KBM-7 (cell line): Measurements from ENCODE around the gene GDF15.
"Not testable (repeated sequence)": the region's sequence is repeated elsewhere in the genome, so short reads cannot be mapped to it uniquely, and the experiment has no call there.

ENCODE experiments used
- DNase-seq: peaks from one replicate; pipeline ENCODE4 v3.0.0-alpha.2; 2015
- in situ Hi-C: fragments of 300-500 bp; cut with MboI; formaldehyde crosslinking; loops from 2 replicates; pipeline ENCODE4 v1.14.3; 2020; ENCODE audit warnings: low sequenced_read_pairs, low pct_unique_long_range_greater_than_20kb, mixed read lengths

Gene GDF15

DNA sequence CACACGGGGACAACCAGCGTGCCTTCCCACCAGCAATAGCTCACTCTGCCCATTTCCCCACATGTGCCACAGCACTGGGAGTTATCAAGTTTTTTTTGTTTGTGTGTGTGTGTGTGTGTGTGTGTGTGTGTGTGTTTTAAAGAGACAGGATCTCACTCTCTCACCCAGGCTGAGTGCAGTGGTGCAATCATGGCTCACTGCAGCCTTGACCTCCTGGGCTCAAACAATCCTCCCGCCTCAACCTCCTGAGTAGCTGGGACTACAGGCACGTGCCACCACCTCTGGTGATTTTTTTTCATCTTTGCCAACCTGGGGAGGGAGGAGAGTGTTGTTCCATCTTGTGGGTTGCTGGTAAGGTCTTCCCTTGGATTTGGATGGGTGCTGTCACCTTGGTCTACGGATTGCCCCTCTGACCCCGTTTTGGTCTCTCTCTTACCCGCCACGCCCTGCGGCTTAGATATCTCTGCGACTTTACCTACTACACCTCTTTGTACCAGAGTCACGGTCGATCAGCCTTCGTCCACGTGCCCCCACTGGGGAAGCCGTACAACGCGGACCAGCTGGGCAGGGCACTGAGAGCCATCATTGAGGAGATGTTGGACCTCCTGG is 22.9 kb upstream of the GDF15 start:
- DNase-seq, result peak; percentile 42
- in situ Hi-C loops, result no loop called here

GRCh38 chr19:18363787-18364186 is 22.2 kb upstream of the GDF15 start:
- in situ Hi-C loops, result no loop called here
- DNase-seq, result no peak

DNA sequence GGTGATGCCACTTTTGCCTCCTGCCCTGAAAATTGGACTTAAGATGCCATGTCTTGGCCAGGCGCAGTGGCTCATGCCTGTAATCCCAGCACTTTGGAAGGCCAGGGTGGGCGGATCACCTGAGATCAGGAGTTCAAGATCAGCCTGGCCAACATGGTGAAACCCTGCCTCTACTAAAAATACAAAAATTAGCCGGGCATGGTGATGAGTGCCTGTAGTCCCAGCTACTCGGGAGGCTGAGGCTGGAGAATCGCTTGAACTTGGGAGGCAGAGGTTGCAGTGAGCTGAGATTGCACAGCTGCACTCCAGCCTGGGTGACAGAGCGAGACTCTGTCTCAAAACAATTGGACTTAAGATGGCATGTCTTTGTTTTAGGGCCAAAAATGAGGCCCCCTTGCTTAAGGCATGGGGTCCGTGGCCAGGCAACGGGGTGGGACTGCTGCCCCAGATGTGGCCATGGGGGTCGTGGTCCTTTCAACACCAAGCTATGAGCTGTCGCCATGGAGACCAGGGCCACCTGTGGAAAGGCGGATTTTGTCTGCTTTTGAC is 21.6 kb upstream of the GDF15 start:
- DNase-seq, in situ Hi-C loops: not testable (repeated sequence)

- in situ Hi-C loops, result no loop called here
- DNase-seq, result peak; percentile 97
These were observed 21.0 kb upstream of the GDF15 start for GRCh38 chr19:18364826-18365528.

DNA sequence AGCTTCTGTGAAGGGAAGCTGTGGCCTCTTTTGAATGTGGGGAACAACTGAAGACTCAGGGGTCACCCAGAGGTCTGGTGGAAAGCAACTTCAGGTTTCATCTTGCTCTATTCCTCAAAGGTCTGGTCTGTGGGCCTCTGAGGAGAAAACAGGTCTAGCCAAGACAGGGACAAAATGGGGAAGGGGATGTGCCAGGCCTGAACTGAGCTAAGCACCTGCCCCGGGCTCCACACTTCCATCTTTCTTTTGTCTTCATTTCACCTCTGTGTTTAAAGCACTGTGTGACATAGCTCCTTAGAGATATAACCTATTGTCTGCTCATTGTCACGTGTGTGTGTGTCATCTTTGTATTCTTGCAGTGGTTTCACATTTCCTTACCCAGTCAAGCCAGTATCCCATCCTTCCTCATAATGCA is 19.9 kb upstream of the GDF15 start:
- in situ Hi-C loops, result no loop called here
- no peak for DNase-seq

GRCh38 chr19:18368504-18369222 is 17.3 kb upstream of the GDF15 start:
- in situ Hi-C loops, result no loop called here
- DNase-seq, result no peak

DNA sequence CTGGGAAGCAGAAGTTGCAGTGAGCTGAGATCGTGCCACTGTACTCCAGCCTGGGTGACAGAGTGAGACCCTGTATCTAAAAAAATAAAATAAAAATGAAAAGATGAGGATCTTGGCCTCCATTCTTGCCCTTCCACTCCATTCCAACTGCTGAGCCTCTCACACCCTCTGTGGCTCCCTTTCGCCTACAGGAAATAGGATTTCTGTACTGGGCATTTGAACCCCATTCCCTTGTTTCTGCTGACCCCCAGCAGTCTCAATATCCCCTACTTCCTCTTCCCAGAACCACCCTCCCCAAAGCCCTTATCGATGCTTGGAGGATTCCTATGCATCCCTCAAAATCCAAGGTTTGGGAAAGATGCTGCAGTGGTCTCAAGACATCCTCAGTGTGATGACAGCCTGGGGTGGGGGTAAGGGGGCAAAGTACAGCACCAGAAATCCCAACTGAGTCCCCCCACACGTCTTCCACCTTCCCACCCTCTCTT is 12.5 kb upstream of the GDF15 start:
- DNase-seq, result no peak
- in situ Hi-C loops, result no loop called here

DNA sequence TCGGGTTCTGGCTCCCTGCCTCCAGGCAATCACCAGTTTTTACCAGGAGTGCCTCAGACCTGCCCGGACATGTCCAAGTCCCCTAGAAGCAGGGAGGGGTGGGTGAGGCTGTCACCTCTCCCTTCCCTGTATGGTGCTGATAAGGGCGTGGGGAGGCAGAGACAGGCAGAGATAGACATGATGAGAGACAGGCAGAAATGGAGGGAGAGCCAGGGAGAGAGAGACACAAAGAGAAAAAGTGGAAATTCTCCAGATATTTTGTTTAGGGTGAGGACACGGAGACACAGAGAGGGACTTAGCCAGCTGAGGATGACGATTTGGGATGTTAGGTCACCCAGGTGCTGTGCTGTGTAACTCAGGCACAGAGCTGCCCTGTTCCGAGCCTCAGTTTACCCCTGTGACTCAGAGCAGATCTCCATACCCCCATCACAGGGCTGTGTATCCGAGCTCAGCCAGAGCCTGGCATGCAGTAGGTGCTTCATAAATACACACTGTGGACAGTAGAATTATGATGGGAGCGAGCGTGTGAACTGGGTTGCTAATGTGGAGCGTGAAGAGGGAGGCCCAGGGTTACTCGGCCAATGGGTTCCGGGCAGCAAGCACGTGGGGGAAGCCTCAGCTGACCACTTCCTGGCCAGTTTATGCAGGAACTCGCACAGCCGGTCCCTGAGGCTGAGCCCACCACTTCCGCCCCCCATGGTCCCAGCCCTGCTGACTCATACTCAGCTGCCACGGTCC is 11.9 kb upstream of the GDF15 start:
- DNase-seq, result peak; percentile 95
- in situ Hi-C loops, result no loop called here

GRCh38 chr19:18377026-18377425 is 8.9 kb upstream of the GDF15 start:
- no peak for DNase-seq

GRCh38 chr19:18379803-18380747 is 5.9 kb upstream of the GDF15 start:
- peak; percentile 55 for DNase-seq
- in situ Hi-C loops, result no loop called here

More at GRCh38 chr19:18377026-18377425, 8.9 kb upstream of the GDF15 start:
- in situ Hi-C loops, result no loop called here

GRCh38 chr19:18380843-18381242 is 5.1 kb upstream of the GDF15 start:
- no peak for DNase-seq

DNA sequence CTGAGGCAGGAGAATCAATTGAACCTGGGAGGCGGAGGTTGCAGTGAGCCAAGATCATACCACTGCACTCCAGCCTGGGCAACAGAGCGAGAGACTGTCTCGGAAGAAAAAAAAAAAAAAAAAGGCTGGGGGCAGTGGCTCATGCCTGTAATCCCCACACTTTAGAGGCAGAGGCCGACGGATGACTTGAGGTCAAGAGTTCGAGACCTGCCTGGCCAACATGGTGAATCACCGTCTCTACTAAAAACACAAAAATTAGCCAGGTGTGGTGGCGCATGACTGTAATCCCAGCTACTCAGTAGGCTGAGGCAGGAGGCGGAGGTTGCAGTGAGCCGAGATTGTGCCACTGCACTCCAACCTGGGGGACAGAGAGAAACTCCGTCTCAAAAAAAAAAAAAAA is 2.3 kb upstream of the GDF15 start:
- DNase-seq, in situ Hi-C loops: not testable (repeated sequence)

More at GRCh38 chr19:18380843-18381242, 5.1 kb upstream of the GDF15 start:
- in situ Hi-C loops, result no loop called here

- in situ Hi-C loops, result no loop called here
These were observed 1.2 kb upstream of the GDF15 start for GRCh38 chr19:18384775-18385174.

DNA sequence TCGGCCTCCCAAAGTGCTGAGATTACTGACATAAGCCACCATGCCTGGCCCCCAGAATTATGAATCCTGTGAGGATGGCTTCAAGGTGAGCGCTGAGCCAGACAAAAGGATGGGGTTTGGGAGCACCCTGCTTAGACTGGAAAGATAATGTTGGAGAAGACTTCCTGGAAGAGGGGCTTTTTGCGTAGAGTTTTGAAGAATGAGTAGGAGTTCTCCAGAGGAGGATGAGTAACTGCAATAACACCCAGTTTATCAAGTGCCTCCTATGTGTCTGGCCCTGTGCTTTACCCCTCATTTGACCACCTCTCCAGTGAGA is 641 bp upstream of the GDF15 start:
- no peak for DNase-seq
- in situ Hi-C loops, result no loop called here

More at GRCh38 chr19:18384775-18385174, 1.2 kb upstream of the GDF15 start:
- DNase-seq, result no peak

DNA sequence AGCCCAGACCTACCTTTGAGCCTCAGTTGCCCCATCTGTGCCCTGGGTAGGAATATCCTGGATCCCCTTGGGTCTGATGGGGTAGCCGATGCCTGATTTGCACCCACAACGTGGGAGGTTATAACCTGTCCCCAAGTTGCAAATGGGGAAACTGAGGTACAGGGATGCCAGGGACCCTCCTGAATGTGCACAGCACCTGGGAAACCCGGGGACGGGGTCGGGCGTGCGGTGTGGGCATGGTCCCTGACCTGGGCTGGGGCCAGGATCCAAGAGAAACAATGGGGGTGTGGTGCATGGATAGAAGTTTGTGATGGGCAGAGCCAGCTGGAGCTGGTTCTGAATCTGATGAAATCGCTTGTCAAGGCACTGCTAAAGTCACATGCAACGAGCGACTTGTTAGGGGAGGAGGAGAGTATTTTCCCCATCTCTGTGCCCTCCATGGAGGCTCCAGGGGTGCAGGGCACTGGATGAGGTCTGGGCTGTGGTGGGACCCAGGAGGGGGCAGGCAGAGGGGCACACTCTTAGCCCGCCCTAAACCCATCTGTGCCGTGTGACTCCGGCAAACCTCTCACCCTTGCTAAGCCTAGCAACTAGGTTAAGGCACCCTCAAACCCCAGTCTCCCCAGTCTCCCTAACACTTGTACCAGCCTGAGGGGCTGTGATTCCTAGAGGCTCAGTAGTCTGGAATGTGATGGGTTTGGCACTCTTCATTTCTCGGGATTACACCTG is 749 bp downstream of the GDF15 start:
- in situ Hi-C loops, result no loop called here
- no peak for DNase-seq

DNA sequence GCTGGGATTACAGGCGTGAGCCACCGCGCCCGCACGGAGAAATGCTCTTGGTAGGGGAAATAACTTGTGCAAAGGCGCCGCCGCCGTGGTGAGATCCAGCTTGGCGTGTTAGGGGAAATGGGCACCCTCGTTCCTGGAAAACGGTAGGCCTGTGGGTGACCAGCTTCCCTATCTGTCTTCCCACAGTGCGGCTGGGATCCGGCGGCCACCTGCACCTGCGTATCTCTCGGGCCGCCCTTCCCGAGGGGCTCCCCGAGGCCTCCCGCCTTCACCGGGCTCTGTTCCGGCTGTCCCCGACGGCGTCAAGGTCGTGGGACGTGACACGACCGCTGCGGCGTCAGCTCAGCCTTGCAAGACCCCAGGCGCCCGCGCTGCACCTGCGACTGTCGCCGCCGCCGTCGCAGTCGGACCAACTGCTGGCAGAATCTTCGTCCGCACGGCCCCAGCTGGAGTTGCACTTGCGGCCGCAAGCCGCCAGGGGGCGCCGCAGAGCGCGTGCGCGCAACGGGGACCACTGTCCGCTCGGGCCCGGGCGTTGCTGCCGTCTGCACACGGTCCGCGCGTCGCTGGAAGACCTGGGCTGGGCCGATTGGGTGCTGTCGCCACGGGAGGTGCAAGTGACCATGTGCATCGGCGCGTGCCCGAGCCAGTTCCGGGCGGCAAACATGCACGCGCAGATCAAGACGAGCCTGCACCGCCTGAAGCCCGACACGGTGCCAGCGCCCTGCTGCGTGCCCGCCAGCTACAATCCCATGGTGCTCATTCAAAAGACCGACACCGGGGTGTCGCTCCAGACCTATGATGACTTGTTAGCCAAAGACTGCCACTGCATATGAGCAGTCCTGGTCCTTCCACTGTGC is 2.4 kb downstream of the GDF15 start:
- in situ Hi-C loops, result no loop called here
- peak; percentile 90 for DNase-seq
